ENCODE results near the gene LIMA1.
"Not testable (repeated sequence)": the region's sequence is repeated elsewhere in the genome, so short reads cannot be mapped to it uniquely, and the experiment has no call there.

Gene LIMA1

GRCh38 chr12:50276068-50276467, 7.3 kb downstream of the LIMA1 start:
- no peak for DNase-seq
- Histone ChIP-seq H3K36me3 (ENCODE audit: control insufficient read depth in 4 of 4, insufficient read depth in 4 of 4, low read length in 3 of 4) (no peaks in the 10 kb centered on the region), H3K27me3 (replicated peaks in 2 of 5; ENCODE audit: control insufficient read depth in 4 of 5, insufficient read depth in 5 of 5, low read length in 4 of 5) (no peaks in the 10 kb centered on the region), H3K4me3 (ENCODE audit: control insufficient read depth in 1 of 7, extremely low read depth in 1 of 7, insufficient read depth in 4 of 7, low read depth in 2 of 7, low read length in 6 of 7) (no peak overlapping the region), H3K27ac (ENCODE audit: insufficient read depth in 1 of 2, low read depth in 1 of 2, low read length in 2 of 2, poor library complexity in 1 of 2, severe bottlenecking in 2 of 2) (no peak overlapping the region), H3K9me3 (ENCODE audit: control extremely low read depth in 1 of 5, control insufficient read depth in 4 of 5, insufficient read depth in 2 of 5, low read depth in 1 of 5, low read length in 4 of 5) (no peaks in the 10 kb centered on the region), H3K4me1 (ENCODE audit: control extremely low read depth in 1 of 4, control insufficient read depth in 4 of 4, insufficient read depth in 4 of 4, low read length in 3 of 4) (peaks cover 3 to 12% (median 8%) of the 10 kb centered on the region in 4 experiments)
- CTCF ChIA-PET = interaction anchor here (1.4 kb wide), 1 partner anchor 22 kb away, joined by 3 read pairs; no protein-coding TSS in a partner anchor
- WGBS (ENCODE audit: insufficient coverage) = no CpG with 5 or more reads among the region's 2 CpGs
- POLR2A ChIA-PET = interaction anchor here (0.6 kb wide), 1 partner anchor 35 kb away, joined by 3 read pairs; no protein-coding TSS in a partner anchor

GRCh38 chr12:50275556-50275955, 7.8 kb downstream of the LIMA1 start:
- ChIA-PET POLR2A (interaction anchor here (0.6 kb wide), 1 partner anchor 36 kb away, joined by 3 read pairs; no protein-coding TSS in a partner anchor), CTCF (interaction anchor here (0.9 to 1.4 kb wide), 2 partner anchors 21 to 206 kb away, joined by 3 read pairs; no protein-coding TSS in a partner anchor)
- peak; percentile 49 to 81 (median 67) for DNase-seq
- no peaks in the 10 kb centered on the region for H3K9me3 ChIP-seq (ENCODE audit: control extremely low read depth in 1 of 5, control insufficient read depth in 4 of 5, insufficient read depth in 2 of 5, low read depth in 1 of 5, low read length in 4 of 5)
- no peak overlapping the region for H3K4me3 ChIP-seq (ENCODE audit: control insufficient read depth in 1 of 7, extremely low read depth in 1 of 7, insufficient read depth in 4 of 7, low read depth in 2 of 7, low read length in 6 of 7)
- H3K27me3 ChIP-seq (replicated peaks in 2 of 5; ENCODE audit: control insufficient read depth in 4 of 5, insufficient read depth in 5 of 5, low read length in 4 of 5) = no peaks in the 10 kb centered on the region
- H3K36me3 ChIP-seq (ENCODE audit: control insufficient read depth in 4 of 4, insufficient read depth in 4 of 4, low read length in 3 of 4) = no peaks in the 10 kb centered on the region
- H3K4me1 ChIP-seq (ENCODE audit: control extremely low read depth in 1 of 4, control insufficient read depth in 4 of 4, insufficient read depth in 4 of 4, low read length in 3 of 4) = peaks cover 3 to 12% (median 8%) of the 10 kb centered on the region in 4 experiments
- H3K27ac ChIP-seq (ENCODE audit: insufficient read depth in 1 of 2, low read depth in 1 of 2, low read length in 2 of 2, poor library complexity in 1 of 2, severe bottlenecking in 2 of 2) = no peak overlapping the region
- WGBS (ENCODE audit: insufficient coverage) = 0% methylated on average over 1 of the region's 1 CpG

GRCh38 chr12:50275127-50275526, 8.2 kb downstream of the LIMA1 start:
- CTCF ChIA-PET = interaction anchor here (0.9 kb wide), 1 partner anchor 205 kb away, joined by 3 read pairs; no protein-coding TSS in a partner anchor

GRCh38 chr12:50271724-50272247, 11.5 kb downstream of the LIMA1 start:
- H3K27ac ChIP-seq (ENCODE audit: insufficient read depth in 1 of 2, low read depth in 1 of 2, low read length in 2 of 2, poor library complexity in 1 of 2, severe bottlenecking in 2 of 2) = peak overlapping the region in 1 of 2 experiments; percentile 66
- 100% methylated on average over 1 of the region's 2 CpGs for WGBS (ENCODE audit: insufficient coverage)
- POLR2A ChIA-PET = interaction anchor here (0.7 kb wide), 1 partner anchor 429 kb away, joined by 3 read pairs; no protein-coding TSS in a partner anchor

More at GRCh38 chr12:50275127-50275526, 8.2 kb downstream of the LIMA1 start:
- POLR2A ChIA-PET; DNase-seq; H3K27me3 ChIP-seq (replicated peaks in 2 of 5; ENCODE audit: control insufficient read depth in 4 of 5, insufficient read depth in 5 of 5, low read length in 4 of 5); H3K36me3 ChIP-seq (ENCODE audit: control insufficient read depth in 4 of 4, insufficient read depth in 4 of 4, low read length in 3 of 4); H3K4me3 ChIP-seq (ENCODE audit: control insufficient read depth in 1 of 7, extremely low read depth in 1 of 7, insufficient read depth in 4 of 7, low read depth in 2 of 7, low read length in 6 of 7); H3K9me3 ChIP-seq (ENCODE audit: control extremely low read depth in 1 of 5, control insufficient read depth in 4 of 5, insufficient read depth in 2 of 5, low read depth in 1 of 5, low read length in 4 of 5); H3K27ac ChIP-seq (ENCODE audit: insufficient read depth in 1 of 2, low read depth in 1 of 2, low read length in 2 of 2, poor library complexity in 1 of 2, severe bottlenecking in 2 of 2): not testable (repeated sequence)
- WGBS (ENCODE audit: insufficient coverage) = 96% methylated on average over 4 of the region's 5 CpGs
- peaks cover 3 to 12% (median 8%) of the 10 kb centered on the region in 4 experiments for H3K4me1 ChIP-seq (ENCODE audit: control extremely low read depth in 1 of 4, control insufficient read depth in 4 of 4, insufficient read depth in 4 of 4, low read length in 3 of 4)

GRCh38 chr12:50268482-50268881, 14.8 kb downstream of the LIMA1 start:
- H3K36me3 ChIP-seq (ENCODE audit: control insufficient read depth in 4 of 4, insufficient read depth in 4 of 4, low read length in 3 of 4) = no peaks in the 10 kb centered on the region

More at GRCh38 chr12:50271724-50272247, 11.5 kb downstream of the LIMA1 start:
- H3K36me3 ChIP-seq (ENCODE audit: control insufficient read depth in 4 of 4, insufficient read depth in 4 of 4, low read length in 3 of 4) = no peaks in the 10 kb centered on the region
- H3K4me1 ChIP-seq (ENCODE audit: control extremely low read depth in 1 of 4, control insufficient read depth in 4 of 4, insufficient read depth in 4 of 4, low read length in 3 of 4) = peaks cover 3 to 12% (median 8%) of the 10 kb centered on the region in 4 experiments
- DNase-seq = no peak
- no peak overlapping the region for H3K4me3 ChIP-seq (ENCODE audit: control insufficient read depth in 1 of 7, extremely low read depth in 1 of 7, insufficient read depth in 4 of 7, low read depth in 2 of 7, low read length in 6 of 7)
- no peaks in the 10 kb centered on the region for H3K9me3 ChIP-seq (ENCODE audit: control extremely low read depth in 1 of 5, control insufficient read depth in 4 of 5, insufficient read depth in 2 of 5, low read depth in 1 of 5, low read length in 4 of 5)
- H3K27me3 ChIP-seq (replicated peaks in 2 of 5; ENCODE audit: control insufficient read depth in 4 of 5, insufficient read depth in 5 of 5, low read length in 4 of 5) = no peaks in the 10 kb centered on the region
- CTCF ChIA-PET = interaction anchor here (1.2 kb wide), 1 partner anchor 12 kb away, joined by 3 read pairs; the partner anchor contains the start of gene LIMA1

GRCh38 chr12:50265770-50266524, 17.4 kb downstream of the LIMA1 start:
- H3K4me3 ChIP-seq (ENCODE audit: control insufficient read depth in 1 of 7, extremely low read depth in 1 of 7, insufficient read depth in 4 of 7, low read depth in 2 of 7, low read length in 6 of 7) = no peak overlapping the region
- POLR2A ChIA-PET = interaction anchor here (0.5 kb wide), 1 partner anchor 47 kb away, joined by 3 read pairs; no protein-coding TSS in a partner anchor
- WGBS (ENCODE audit: insufficient coverage) = 100% methylated on average over 1 of the region's 1 CpG
- CTCF ChIA-PET = interaction anchor here (0.8 kb wide), 1 partner anchor 47 kb away, joined by 3 read pairs; no protein-coding TSS in a partner anchor
- no peak for DNase-seq
- H3K27ac ChIP-seq (ENCODE audit: insufficient read depth in 1 of 2, low read depth in 1 of 2, low read length in 2 of 2, poor library complexity in 1 of 2, severe bottlenecking in 2 of 2) = no peak overlapping the region
- H3K9me3 ChIP-seq (ENCODE audit: control extremely low read depth in 1 of 5, control insufficient read depth in 4 of 5, insufficient read depth in 2 of 5, low read depth in 1 of 5, low read length in 4 of 5) = peaks cover 0 to 1% (median 0%) of the 10 kb centered on the region in 5 experiments
- H3K4me1 ChIP-seq (ENCODE audit: control extremely low read depth in 1 of 4, control insufficient read depth in 4 of 4, insufficient read depth in 4 of 4, low read length in 3 of 4) = no peaks in the 10 kb centered on the region
- H3K36me3 ChIP-seq (ENCODE audit: control insufficient read depth in 4 of 4, insufficient read depth in 4 of 4, low read length in 3 of 4) = no peaks in the 10 kb centered on the region
- no peaks in the 10 kb centered on the region for H3K27me3 ChIP-seq (replicated peaks in 2 of 5; ENCODE audit: control insufficient read depth in 4 of 5, insufficient read depth in 5 of 5, low read length in 4 of 5)

More at GRCh38 chr12:50268482-50268881, 14.8 kb downstream of the LIMA1 start:
- Histone ChIP-seq H3K4me3 (ENCODE audit: control insufficient read depth in 1 of 7, extremely low read depth in 1 of 7, insufficient read depth in 4 of 7, low read depth in 2 of 7, low read length in 6 of 7) (no peak overlapping the region), H3K4me1 (ENCODE audit: control extremely low read depth in 1 of 4, control insufficient read depth in 4 of 4, insufficient read depth in 4 of 4, low read length in 3 of 4) (no peaks in the 10 kb centered on the region), H3K27ac (ENCODE audit: insufficient read depth in 1 of 2, low read depth in 1 of 2, low read length in 2 of 2, poor library complexity in 1 of 2, severe bottlenecking in 2 of 2) (no peak overlapping the region), H3K9me3 (ENCODE audit: control extremely low read depth in 1 of 5, control insufficient read depth in 4 of 5, insufficient read depth in 2 of 5, low read depth in 1 of 5, low read length in 4 of 5) (peaks cover 0 to 1% (median 0%) of the 10 kb centered on the region in 5 experiments), H3K27me3 (replicated peaks in 2 of 5; ENCODE audit: control insufficient read depth in 4 of 5, insufficient read depth in 5 of 5, low read length in 4 of 5) (no peaks in the 10 kb centered on the region)
- POLR2A ChIA-PET = no interaction called here
- DNase-seq = no peak
- CTCF ChIA-PET = interaction anchor here (1.1 kb wide), 1 partner anchor 38 kb away, joined by 3 read pairs; no protein-coding TSS in a partner anchor
- WGBS (ENCODE audit: insufficient coverage) = no CpG with 5 or more reads among the region's 2 CpGs
